Measurements from ENCODE around the gene RXRA. TPM values are rescaled to one million over a fixed set of nuclear protein-coding genes. Genes with fewer than 3 reads are reported as not detected.

RXRA gene
- total and polyA plus RNA-seq, 2 donors (not counting 3 experiments of a cell fraction or from before 2014, with no cell fraction given): 15.4 to 37.4 TPM

GRCh38 chr9:134390537-134390936, 64.3 kb downstream of the RXRA start:
- BruUV-seq (replicated peaks): no TSS peak
- no peak overlapping the region for H3K27ac ChIP-seq (ENCODE audit: insufficient read depth, low read depth, low read length)
- TF ChIP-seq, protein P1, sequence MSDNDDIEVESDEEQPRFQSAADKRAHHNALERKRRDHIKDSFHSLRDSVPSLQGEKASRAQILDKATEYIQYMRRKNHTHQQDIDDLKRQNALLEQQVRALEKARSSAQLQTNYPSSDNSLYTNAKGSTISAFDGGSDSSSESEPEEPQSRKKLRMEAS (IDR thresholded peaks at IDR 0.05; ENCODE audit: insufficient read depth, insufficient read length): no peak
- no peak for TF ChIP-seq POLR2AphosphoS5 (IDR thresholded peaks at IDR 0.05; ENCODE audit: insufficient read depth, low read depth, low read length)
- no peak for TF ChIP-seq JUN (IDR thresholded peaks at IDR 0.05; ENCODE audit: borderline replicate concordance, insufficient read depth, insufficient read length, low read depth)
- TF ChIP-seq GATA2 (IDR thresholded peaks at IDR 0.05; ENCODE audit: insufficient read depth, insufficient read length, low read depth, low read length): no peak
- TF ChIP-seq MYC (IDR thresholded peaks at IDR 0.05; ENCODE audit: low read depth, low read length): no peak
- no peak for TF ChIP-seq POLR2A (IDR thresholded peaks at IDR 0.05; ENCODE audit: low read depth, low read length)
- no peak for TF ChIP-seq EZH2 (IDR thresholded peaks at IDR 0.05; ENCODE audit: borderline replicate concordance, low read depth, low read length, severe bottlenecking)
- no peak for TF ChIP-seq FOS (IDR thresholded peaks at IDR 0.05; ENCODE audit: borderline replicate concordance, insufficient read depth, low read length)
- no peak overlapping the region for H2AFZ ChIP-seq (ENCODE audit: low read depth, low read length)
- FAIRE-seq (no peak), DNase-seq (ENCODE audit: low read depth, low spot score) (no peak)
- H3K79me2 ChIP-seq (ENCODE audit: control insufficient read depth, insufficient read depth, low read length): peaks cover 29% of the 10 kb centered on the region
- ChIA-PET POLR2A (no interaction called here), CTCF (no interaction called here)
- H4K20me1 ChIP-seq (replicated peaks; ENCODE audit: control insufficient read depth, extremely low read depth, insufficient read depth, low read length): no peaks in the 10 kb centered on the region
- H3K4me2 ChIP-seq (ENCODE audit: insufficient read depth, low read length): no peak overlapping the region
- H3K4me3 ChIP-seq (replicated peaks in 1 of 3; ENCODE audit: insufficient read depth in 1 of 3, low read depth in 1 of 3, low read length in 3 of 3): no peak overlapping the region
- no peaks in the 10 kb centered on the region for H3K27me3 ChIP-seq (ENCODE audit: control insufficient read depth in 2 of 2, insufficient read depth in 2 of 2, low read length in 2 of 2)
- intact Hi-C loops (cut with micrococcal nuclease): no loop called here
- H3K9me1 ChIP-seq (replicated peaks; ENCODE audit: control insufficient read depth, extremely low read depth, insufficient read depth, low read length): no peaks in the 10 kb centered on the region
- H3K9me3 ChIP-seq (replicated peaks; ENCODE audit: control insufficient read depth, insufficient read depth, low read length): no peaks in the 10 kb centered on the region
- H3K9ac ChIP-seq (replicated peaks; ENCODE audit: extremely low read depth, insufficient read depth, low read length): no peak overlapping the region
- dilution Hi-C loops (cut with MboI; ENCODE audit: extremely low pct_ligation_motif_present, low sequenced_read_pairs): no loop called here
- H3K36me3 ChIP-seq (ENCODE audit: control insufficient read depth in 2 of 2, extremely low read depth in 1 of 2, insufficient read depth in 2 of 2, low read length in 2 of 2): no peaks in the 10 kb centered on the region
- peaks cover 30% of the 10 kb centered on the region for H3K4me1 ChIP-seq (ENCODE audit: control insufficient read depth, extremely low read depth, insufficient read depth, low read length)

GRCh38 chr9:134390947-134391318, 64.7 kb downstream of the RXRA start:
- no peak overlapping the region for H3K27ac ChIP-seq (ENCODE audit: insufficient read depth, low read depth, low read length)
- intact Hi-C loops (cut with micrococcal nuclease): no loop called here
- FAIRE-seq (no peak), DNase-seq (ENCODE audit: low read depth, low spot score) (no peak)
- CTCF ChIA-PET: no interaction called here
- dilution Hi-C loops (cut with MboI; ENCODE audit: extremely low pct_ligation_motif_present, low sequenced_read_pairs): no loop called here
- H3K4me2 ChIP-seq (ENCODE audit: insufficient read depth, low read length): no peak overlapping the region
- no peak overlapping the region for H3K4me3 ChIP-seq (replicated peaks in 1 of 3; ENCODE audit: insufficient read depth in 1 of 3, low read depth in 1 of 3, low read length in 3 of 3)
- H3K9me3 ChIP-seq (replicated peaks; ENCODE audit: control insufficient read depth, insufficient read depth, low read length): no peaks in the 10 kb centered on the region
- peaks cover 34% of the 10 kb centered on the region for H3K4me1 ChIP-seq (ENCODE audit: control insufficient read depth, extremely low read depth, insufficient read depth, low read length)
- BruUV-seq (replicated peaks): no TSS peak
- no peaks in the 10 kb centered on the region for H4K20me1 ChIP-seq (replicated peaks; ENCODE audit: control insufficient read depth, extremely low read depth, insufficient read depth, low read length)
- no peaks in the 10 kb centered on the region for H3K27me3 ChIP-seq (ENCODE audit: control insufficient read depth in 2 of 2, insufficient read depth in 2 of 2, low read length in 2 of 2)
- no peaks in the 10 kb centered on the region for H3K36me3 ChIP-seq (ENCODE audit: control insufficient read depth in 2 of 2, extremely low read depth in 1 of 2, insufficient read depth in 2 of 2, low read length in 2 of 2)
- no peak overlapping the region for H3K9ac ChIP-seq (replicated peaks; ENCODE audit: extremely low read depth, insufficient read depth, low read length)
- H3K79me2 ChIP-seq (ENCODE audit: control insufficient read depth, insufficient read depth, low read length): peaks cover 29% of the 10 kb centered on the region
- H3K9me1 ChIP-seq (replicated peaks; ENCODE audit: control insufficient read depth, extremely low read depth, insufficient read depth, low read length): no peaks in the 10 kb centered on the region
- TF ChIP-seq POLR2A (IDR thresholded peaks at IDR 0.05; ENCODE audit: low read depth, low read length) (no peak), CTCF (IDR thresholded peaks at IDR 0.05; ENCODE audit: extremely low read depth in 1 of 2, insufficient read depth in 1 of 2, low read depth in 1 of 2, low read length in 2 of 2) (no peak), GATA2 (IDR thresholded peaks at IDR 0.05; ENCODE audit: insufficient read depth, insufficient read length, low read depth, low read length) (no peak), JUN (IDR thresholded peaks at IDR 0.05; ENCODE audit: borderline replicate concordance, insufficient read depth, insufficient read length, low read depth) (no peak), POLR2AphosphoS5 (IDR thresholded peaks at IDR 0.05; ENCODE audit: insufficient read depth, low read depth, low read length) (no peak), EZH2 (IDR thresholded peaks at IDR 0.05; ENCODE audit: borderline replicate concordance, low read depth, low read length, severe bottlenecking) (no peak), FOS (IDR thresholded peaks at IDR 0.05; ENCODE audit: borderline replicate concordance, insufficient read depth, low read length) (no peak), MYC (IDR thresholded peaks at IDR 0.05; ENCODE audit: low read depth, low read length) (no peak)
- TF ChIP-seq, protein P1 (IDR thresholded peaks at IDR 0.05; ENCODE audit: insufficient read depth, insufficient read length): no peak
- no peak overlapping the region for H2AFZ ChIP-seq (ENCODE audit: low read depth, low read length)
- POLR2A ChIA-PET: no interaction called here

All from endothelial cell of umbilical vein (primary cell).